A549 treated with Hydrocortisone at 1 μM for 4 hours (cell line): Measurements from ENCODE around the gene SPRR2B. TPM values are rescaled to one million over a fixed set of nuclear protein-coding genes. Genes with fewer than 3 reads are reported as not detected.

Source experiments
- total RNA-seq: library from RNA; stranded (reverse); fragments of 200-300 nt; extraction: Qiagen RNA extraction; gene quantifications from 5 replicates; pipeline ENCODE4 v1.2.3, GENCODE V29; 2022

SPRR2B gene
- not detected in 5 replicates for total RNA-seq

DNA sequence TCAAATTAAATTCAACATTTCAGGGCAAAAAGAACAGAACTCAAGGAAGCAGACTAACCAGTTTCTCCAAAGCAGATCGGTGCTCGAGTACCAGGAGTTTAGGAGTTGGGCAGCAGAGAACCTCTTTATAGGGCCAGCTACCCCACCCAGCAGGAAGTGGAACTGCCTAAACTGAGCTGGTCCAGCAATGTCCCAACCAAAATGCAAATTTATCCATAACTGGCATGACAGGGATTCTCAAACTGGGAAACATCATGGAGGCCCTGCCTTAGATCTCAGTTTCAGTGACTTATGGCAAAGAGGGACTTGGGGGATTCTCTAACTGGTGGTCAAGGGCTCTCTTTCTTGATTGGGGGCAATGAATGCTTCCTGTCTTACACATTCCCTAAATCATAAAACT lies at the start of gene SPRR2B:
Gene SPRR2B (minus strand): TSS at position 101 of the 400 bp plus-strand sequence. CDS start 772 bp downstream, outside the sequence.

DNA sequence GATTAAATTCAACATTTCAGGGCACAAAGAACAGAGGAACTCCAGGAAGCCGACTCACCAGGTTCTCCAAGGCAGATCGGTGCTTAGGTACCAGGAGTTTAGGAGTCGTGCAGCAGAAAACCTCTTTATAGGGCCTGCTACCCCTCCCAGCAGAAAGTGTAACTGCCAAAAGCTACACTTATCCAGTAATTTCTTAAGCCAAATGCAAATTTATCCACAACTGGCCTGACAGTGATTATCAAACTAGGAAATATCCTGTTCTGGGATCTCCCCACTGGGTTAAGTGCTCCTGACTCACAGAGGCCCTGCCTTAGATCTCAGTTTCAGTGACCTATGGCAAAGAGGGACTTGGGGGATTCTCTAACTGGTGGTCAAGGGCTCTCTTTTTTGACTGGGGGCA lies 42.0 kb upstream of the SPRR2B start, which contains the start of gene SPRR2F:
Gene SPRR2F (minus strand): TSS at position 101 of the 400 bp plus-strand sequence. CDS start 783 bp downstream, outside the sequence.

DNA sequence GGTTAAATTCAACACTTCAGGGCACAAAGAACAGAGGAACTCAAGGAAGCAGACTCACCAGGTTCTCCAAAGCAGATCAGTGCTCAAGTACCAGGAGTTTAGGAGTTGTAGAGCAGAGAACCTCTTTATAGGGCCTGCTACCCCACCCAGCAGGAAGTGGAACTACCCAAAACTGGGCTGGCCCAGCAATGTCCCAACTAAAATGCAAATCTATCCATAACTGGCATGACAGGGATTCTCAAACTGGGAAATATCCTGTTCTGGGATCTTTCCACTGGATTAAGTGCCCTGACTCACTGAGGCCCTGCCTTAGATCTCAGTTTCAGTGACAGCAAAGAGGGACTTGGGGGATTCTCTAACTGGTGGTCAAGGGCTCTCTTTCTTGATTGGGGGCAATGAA lies 23.0 kb upstream of the SPRR2B start, which contains the start of gene SPRR2E:
Gene SPRR2E (minus strand): TSS at position 101 of the 400 bp plus-strand sequence. CDS start 775 bp downstream, outside the sequence.

GRCh38 chr1:153057375-153057774 lies 14.0 kb downstream of the SPRR2B start, which contains the start of gene SPRR2A:
Gene SPRR2A (minus strand): TSS chr1:153057512. CDS start chr1:153056735, 777 bp downstream.

DNA sequence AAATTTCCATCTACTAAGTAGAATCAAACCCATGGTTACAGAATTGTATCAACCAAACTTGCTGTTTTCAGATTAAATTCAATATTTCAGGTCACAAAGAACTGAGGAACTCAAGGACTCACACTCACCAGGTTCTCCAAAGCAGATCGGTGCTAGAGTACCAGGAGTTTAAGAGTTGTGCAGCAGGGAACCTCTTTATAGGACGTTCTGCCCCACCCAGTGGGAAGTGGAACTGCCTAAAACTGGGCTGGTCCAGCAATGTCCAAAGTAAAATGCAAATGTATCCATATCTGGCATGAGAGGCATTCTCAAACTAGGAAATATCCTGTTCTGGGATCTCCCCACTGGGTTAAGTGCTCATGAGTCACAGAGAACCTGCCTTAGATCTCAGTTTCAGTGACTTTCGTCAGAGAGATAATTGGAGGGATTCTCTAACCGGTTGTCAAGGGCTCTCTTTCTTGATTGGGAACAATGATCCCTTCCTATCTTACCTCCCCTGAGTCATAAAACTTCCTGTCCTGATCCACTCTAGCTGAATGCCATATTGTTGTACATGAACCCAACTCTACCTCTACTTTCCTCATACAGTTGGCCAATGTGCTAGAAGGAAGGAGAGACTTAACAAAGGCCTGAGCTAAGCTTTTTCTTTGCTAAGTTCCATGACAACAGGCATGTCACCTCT lies 30.3 kb downstream of the SPRR2B start, which contains the start of gene SPRR2D:
Gene SPRR2D (minus strand): TSS at position 171 of the 682 bp plus-strand sequence. CDS start 774 bp downstream, outside the sequence.

DNA sequence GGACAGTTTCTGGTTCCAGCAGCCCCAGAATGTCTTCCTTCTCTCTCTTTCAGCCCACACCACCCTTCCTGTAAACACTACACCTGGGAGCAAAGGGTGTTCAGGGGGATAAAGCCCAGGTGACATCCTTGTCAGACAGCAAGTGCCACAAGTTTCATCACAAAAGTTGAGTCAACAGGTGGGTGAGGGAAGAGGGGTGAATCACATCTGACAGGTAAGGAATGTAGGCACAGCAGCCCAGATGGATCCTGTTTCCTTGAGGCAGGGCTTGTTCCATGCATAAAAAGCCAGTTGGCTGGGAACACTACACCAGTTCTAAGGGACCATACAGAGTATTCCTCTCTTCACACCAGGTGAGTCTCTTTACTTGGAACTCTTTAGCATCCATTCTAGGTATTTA lies 40.5 kb downstream of the SPRR2B start, which contains the start of gene SPRR1B:
Gene SPRR1B (plus strand): TSS at position 309 of the 400 bp plus-strand sequence. CDS start 1,143 bp downstream, outside the sequence.

Other genes with a start within 250 kb of the SPRR2B start
- not detected in 5 replicates for gene LCE1A, start 244.1 kb downstream of the SPRR2B start, total RNA-seq
- gene LCE6A, start 228.8 kb downstream of the SPRR2B start, total RNA-seq: not detected in 5 replicates
- not detected in 5 replicates for gene LCE7A, start 211.6 kb downstream of the SPRR2B start, total RNA-seq
- not detected in 5 replicates for gene SMCP, start 193.3 kb downstream of the SPRR2B start, total RNA-seq
- 0.07 to 0.09 TPM (median 0.08 TPM) in 3 of 5 replicates, not detected in the others for gene IVL, start 163.1 kb downstream of the SPRR2B start, total RNA-seq
- not detected in 5 replicates for gene SPRR5, start 124.4 kb downstream of the SPRR2B start, total RNA-seq
- not detected in 5 replicates for gene SPRR4, start 101.0 kb downstream of the SPRR2B start, total RNA-seq
- not detected in 5 replicates for gene SPRR1A, start 87.5 kb downstream of the SPRR2B start, total RNA-seq
- not detected in 5 replicates for gene SPRR3, start 69.9 kb downstream of the SPRR2B start, total RNA-seq
- not detected in 5 replicates for gene SPRR1B, start 40.4 kb downstream of the SPRR2B start, total RNA-seq
- gene SPRR2D, start 30.5 kb downstream of the SPRR2B start, total RNA-seq: 0.18 TPM in 1 of 5 replicates, not detected in the others
- gene SPRR2A, start 14.1 kb downstream of the SPRR2B start, total RNA-seq: not detected in 5 replicates
- gene SPRR2E, start 22.9 kb upstream of the SPRR2B start, total RNA-seq: not detected in 5 replicates
- not detected in 5 replicates for gene SPRR2F, start 41.9 kb upstream of the SPRR2B start, total RNA-seq
- not detected in 5 replicates for gene SPRR2G, start 79.3 kb upstream of the SPRR2B start, total RNA-seq
- gene LELP1, start 131.8 kb upstream of the SPRR2B start, total RNA-seq: not detected in 5 replicates
- gene PRR9, start 146.0 kb upstream of the SPRR2B start, total RNA-seq: not detected in 5 replicates
- not detected in 5 replicates for gene LORICRIN, start 188.1 kb upstream of the SPRR2B start, total RNA-seq
- not detected in 5 replicates for gene PGLYRP3, start 241.3 kb upstream of the SPRR2B start, total RNA-seq